HS-5 (cell line): ENCODE data around the gene ROS1.

Experiments
- DNase-seq: peaks from one replicate; pipeline ENCODE4 v3.0.0-alpha.2; 2012; ENCODE audit warnings: low read depth

The ROS1 gene

DNA sequence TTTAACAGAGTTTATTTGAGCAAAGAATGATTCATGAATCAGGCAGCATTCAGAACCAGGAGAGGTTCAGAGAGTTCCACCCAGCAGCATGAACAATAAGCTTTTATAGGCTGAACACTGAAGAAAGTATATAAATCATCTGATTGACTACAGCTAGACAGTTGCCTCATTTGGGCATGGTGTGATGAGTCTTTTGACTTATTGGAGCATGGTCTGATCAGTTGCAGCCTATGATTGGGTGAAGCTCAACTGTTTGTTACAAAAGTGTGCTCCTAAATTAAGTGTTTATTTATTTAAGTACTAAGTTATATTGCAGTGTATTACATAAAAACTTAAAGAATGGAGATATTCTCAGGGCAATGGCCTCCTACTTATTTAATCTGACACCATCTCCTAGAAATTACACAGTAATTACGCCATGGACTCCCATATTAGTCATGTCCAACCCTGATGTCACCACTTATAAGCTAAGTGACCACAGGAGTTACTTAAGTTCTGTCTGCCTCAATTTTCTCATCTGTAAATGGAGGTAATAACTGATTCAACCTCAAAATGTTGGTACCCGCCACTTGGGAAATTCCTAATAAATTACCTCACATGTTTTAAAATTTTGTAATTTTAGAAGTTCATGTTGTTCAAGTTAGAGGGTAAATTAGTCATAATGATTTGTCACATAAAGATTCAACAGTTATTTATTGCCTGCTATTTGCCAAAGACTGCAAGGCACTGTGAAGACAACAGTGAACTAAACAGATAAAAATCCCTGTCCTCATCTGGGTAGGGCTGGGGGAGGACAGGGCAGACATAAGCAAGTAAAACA, 15.2 kb upstream of the ROS1 start:
- peak; percentile 95 for DNase-seq

DNA sequence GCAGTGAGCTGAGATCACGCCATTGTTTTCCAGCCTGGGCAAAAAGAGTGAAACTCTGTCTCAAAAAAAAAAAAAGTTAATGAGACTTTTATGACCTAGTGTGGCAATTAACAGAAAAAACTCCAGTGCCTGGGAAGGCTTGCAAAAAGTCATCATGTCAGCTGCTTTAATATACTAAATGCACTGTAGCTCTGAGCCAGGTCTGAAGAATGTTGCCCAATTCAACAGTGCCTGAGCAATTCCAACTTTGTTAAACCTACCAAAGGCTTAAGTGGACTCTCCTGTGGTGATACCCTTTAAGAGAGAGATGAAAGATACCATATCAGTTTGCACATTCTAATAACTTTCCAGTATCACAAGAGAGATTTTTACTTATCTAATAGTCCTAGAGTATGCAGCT, 6.5 kb upstream of the ROS1 start:
- no peak for DNase-seq

DNA sequence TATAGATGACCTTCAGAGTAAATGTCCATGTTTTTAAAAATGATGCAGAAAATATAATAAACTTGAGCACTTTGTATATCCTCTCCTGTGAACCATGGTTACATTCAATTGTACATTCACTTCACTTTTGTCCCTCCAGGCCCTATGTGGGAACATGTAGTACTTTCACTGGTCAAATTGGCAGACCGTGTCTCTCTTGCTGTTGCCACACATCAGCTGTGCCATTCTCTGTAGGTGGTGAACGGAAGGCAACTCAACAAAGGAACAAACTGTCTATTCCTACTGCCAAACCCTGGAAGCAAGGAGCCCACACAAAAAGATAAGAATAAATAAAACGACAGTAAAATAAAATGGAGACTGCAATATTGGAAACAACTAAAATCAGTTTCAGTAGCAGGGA, 2.0 kb downstream of the ROS1 start:
- DNase-seq, result no peak

DNA sequence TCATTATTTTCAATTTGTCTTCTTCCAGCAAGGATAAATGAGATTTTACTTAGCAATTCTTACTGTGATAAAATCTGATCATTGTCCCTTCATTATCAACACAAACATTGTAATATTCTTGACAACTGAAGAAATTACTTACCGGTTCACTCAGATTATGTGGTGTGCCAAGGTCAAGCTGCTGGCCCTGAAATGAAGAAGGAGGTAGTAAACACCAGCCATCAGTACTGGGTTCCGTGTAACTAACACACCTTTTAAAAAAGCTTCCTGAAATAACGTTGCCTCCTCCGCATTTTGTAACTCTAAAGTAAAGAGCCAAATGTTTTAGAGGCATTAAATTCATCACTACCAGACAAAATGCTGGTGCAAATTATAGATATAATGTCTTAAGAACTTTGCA, 7.4 kb downstream of the ROS1 start:
- DNase-seq, result no peak

DNA sequence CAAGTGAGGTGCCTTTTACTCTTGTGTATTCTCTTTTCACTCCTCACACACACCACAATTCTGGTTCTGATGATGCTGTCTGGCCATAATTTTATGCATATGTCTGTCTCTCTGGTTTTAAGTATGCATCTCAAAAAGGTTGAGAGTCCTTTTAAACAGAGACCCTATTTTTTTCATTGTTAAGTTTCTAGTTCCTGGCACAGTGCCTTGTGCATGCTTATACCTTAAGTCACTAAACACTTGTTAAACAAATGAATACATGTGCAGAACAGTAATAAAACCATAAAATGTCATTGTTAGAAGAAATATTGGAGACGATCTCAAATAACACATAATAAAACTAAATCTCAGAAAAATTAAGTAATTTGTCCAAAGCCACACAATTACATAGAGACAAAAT, 7.9 kb downstream of the ROS1 start:
- no peak for DNase-seq

DNA sequence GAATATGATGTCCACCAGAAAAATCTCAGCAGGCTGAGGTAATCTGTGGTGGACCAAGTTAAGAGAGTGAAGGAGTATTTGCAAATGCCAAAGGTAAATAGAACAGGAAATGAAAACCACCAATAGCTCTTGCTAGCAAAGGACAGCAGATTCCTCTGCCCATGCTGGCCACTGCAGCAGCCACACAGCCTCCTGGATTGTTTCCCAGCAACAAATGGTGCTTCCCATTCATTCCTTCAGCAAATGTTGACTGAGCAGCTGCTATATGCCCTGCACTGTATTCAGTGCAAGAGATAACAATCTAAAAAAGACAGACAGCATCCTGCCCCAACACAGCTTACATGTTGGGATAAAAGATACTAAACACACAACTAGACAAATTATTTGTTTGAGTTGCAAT, 11.0 kb downstream of the ROS1 start:
- DNase-seq, result no peak

DNA sequence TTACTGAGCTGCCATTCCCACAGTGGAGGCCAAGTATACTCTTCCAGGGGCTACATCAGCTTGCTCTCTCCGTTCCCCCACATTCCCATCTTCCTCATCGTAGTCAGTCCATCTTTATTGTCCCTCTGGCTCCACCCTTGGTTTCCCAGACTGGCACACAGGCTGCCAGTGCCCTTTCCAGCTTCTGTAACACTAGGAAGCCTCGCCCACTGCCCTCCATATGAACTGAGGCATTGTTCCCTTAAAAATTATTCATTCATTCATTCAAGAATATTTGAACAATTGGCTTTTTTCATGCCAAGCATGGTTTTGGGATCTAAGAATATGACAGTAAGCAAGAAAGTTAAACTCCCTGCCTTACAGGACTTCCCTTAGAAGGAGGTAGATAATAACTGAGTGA, 14.3 kb downstream of the ROS1 start:
- DNase-seq, result no peak

DNA sequence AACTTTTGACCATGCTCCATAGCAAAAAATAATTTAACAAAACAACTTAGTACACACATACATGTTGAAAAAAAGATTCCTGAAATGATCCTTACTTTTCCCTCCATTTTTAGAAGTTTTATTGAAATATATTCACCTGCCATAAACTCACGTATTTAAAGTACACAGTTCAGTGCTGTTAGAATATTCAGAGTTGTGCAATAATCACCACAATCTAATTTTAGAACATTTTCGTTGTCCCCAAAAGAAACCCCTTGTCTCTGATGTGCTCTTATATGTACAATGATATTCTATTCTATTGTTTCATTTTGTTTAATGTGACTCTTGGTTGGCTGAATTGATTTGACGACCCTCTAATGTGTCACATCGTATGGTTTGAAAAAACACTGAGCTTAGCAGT, 15.9 kb downstream of the ROS1 start:
- DNase-seq, result no peak

DNA sequence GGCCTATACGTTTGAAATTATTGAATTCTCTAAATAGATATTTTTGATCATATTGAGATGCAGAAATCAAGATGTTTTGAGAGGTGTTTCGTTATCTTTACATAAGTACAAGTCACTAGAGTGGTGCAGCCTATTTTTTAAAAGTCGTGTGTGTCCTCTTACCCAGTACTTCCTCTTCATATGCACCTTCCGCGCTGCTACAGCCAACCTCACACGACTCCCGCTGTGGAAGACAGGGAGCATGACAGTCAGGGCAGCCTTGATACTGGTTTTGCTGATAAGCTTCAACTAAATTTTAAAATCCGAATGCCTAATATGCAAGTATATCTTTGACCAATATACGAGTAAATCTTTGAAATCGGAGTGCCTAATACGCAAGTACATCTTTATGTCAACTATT, 16.3 kb downstream of the ROS1 start:
- no peak for DNase-seq

DNA sequence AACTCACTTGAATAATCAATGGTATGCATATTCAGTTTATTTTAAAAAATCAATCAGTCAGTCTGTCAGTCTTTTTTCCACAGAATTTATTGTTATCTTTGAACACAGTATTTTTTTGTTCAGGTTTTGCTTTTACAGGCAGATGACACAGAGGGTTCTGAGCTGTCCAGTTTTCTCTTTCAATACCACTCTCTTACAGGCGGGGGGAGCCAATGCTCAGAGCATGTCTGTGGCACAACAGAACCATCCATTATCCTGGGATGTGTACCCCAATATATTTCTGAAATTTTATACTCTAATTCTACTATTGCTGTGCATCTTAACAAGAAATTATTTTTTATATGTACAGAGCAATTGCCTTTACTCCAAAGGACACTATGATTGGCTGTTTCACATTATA, 21.2 kb downstream of the ROS1 start:
- DNase-seq, result no peak

DNA sequence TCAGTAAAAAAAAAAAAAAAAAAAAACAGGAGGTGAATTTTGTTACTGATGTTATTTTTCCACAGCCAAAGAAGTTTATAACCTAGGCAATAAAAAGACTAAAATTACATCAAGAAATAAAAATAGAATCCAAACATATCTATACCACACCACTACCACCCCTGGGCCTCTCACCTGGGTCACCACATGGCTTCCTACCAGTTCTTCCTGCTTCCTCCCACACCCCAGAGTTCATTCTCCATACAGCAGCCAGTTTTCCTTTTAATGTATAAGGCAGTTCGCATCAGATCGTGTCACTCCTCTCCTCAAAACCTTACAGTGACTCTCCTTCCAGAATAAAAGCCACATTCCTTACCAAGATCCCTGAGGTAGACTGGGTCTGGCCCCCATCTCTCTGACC, 23.9 kb downstream of the ROS1 start:
- no peak for DNase-seq

DNA sequence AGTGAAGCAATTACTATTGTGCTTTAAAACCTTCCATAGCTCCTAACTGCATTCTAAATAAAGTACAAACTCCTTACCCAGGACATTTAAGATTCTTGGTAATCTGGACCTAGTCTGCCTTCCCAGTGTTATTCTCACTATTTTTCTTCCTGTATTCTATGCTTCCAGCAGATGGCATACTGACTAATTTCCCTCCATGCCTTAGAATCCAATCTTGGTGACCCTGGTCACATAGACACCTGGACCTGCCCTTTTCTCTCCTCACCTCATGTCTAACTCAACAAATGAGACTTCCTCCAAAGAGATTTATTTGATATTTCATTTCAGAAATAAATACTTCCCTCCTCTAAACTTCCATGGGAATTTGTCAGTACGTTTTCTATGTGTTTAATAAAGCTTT, 25.8 kb downstream of the ROS1 start:
- no peak for DNase-seq

DNA sequence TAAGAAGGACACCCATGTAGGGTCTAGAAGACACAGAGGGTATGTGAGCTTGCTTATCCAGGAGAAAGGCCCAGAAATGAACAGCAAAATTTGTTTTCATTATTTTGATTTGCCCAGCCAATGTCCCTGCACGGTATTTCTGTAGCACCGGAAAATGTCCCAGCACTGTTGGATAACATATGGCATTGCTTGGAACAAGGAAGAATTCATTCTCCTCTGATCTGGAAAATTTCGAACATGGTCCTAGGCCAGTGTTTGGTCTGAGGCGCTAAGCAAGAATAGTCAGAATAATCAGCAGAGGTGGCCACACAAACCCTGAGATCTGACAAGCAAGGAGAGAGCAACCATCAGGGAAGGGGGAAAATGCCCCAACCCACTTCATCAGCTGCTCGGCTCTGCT, 26.6 kb downstream of the ROS1 start:
- DNase-seq, result no peak

DNA sequence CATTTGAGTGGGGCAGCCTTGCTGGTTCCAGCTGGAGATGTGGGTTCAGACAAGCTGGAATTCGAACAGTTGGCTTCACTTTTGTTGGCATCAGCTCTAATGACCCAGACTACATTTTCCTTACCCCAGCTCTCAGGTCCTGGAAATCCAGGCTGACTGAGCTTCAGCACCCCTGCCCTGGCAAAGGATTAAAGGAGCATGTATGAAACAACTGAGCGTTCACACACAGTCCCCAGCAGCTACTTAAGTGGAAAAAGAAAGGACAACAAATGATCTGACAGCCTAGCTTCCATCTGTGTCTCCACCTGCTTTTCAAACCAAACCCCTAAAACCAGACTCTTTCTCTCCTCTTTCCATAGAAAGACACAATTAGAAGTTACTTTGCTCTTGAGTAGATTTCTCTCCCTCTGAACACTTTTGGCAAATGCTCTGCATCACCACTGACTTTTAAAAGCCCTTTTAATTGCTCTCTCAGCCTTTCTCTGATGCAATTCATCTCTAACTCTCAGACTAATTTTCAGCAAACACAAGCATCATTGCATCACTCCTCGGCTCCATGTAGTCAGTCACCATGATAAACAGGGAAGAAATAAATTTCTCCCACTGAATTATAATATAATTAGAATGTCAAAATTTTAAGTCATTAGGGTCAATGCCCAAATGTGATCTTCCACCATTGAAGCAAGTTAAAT, 28.1 kb downstream of the ROS1 start:
- DNase-seq, result no peak

DNA sequence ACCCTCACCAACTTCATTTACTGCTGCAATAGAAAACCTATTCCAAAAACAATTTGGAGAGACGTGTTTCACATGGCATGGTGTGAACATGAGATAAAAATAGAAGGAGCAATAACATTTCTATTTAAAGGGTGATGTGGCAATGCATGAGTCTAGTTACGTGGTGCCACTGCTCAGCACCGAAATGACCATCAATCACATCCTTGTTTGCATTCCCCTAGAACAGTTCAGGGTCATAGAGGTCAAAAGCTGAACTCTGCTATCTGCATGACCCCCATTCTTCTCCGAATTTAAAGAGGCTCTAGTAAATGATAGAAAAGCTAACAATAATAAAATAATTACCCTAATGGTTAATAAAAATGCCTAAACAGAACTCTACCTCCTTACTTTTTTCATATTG, 29.5 kb downstream of the ROS1 start:
- no peak for DNase-seq

DNA sequence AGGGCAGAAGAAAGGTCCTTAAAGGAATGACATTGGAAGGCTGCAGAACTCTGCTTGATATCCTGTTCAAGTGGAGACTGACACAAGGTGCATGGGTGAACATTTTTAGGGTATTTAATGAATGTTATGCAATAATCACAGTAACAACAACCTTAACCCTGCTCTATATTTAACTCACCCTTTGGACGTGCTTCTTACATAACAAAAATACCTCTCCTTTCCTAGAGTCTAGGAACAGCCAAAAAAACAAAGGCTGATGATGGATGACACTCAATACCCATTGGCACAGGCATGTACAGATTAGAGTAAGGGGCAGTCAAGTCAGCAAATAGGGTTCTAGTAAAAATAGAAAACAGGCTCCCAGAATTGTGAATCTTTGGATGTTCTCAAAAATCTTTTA, 30.6 kb downstream of the ROS1 start:
- no peak for DNase-seq

DNA sequence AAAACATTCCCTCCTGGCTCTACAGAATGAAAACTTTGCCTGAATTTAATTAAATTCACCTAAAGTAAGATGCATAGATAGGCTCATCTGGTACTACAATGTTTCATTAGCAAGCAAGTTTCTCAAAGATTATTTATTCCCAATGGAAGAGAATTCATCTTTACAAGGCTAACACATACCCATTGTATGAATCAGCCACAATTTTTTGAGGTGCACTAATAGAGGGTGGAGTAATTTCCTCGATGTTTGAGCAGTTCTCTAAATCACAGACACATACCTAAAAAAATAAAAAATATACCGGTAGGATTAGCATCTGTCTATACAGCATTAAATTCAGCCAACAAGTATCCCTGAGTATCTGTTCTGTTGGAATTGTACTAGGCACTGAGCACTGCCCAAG, 32.7 kb downstream of the ROS1 start:
- no peak for DNase-seq

DNA sequence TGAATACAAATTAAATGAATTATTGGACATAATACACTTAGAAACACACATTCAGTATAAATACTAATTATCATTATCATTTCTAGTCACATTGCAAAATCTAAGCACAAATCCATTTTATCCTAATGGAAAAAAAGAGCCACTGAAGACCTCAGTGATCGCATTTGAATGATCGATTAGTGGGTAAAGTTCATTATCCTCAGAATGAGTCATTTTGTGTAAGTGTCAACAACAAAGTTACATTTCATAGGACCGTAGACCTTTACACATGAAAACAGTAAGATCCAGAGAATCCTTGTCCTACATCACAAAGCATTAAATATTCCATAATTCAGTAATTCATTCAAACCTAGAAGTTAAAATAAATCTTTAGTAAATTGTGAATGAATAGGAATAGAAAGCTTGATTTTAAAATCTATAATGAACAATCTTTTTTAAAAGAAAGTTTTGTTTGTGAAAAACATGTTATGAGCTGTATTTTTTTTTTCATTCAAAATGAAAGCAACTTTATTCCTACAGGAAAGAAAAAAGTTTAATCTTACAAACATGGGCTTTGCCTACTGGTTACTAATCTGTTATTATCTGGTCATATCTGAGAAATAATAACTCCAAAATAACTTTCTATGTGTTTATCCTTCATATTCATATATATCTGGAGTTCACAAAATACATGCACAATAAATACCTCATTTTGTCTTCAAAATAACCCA, 33.7 kb downstream of the ROS1 start:
- no peak for DNase-seq

DNA sequence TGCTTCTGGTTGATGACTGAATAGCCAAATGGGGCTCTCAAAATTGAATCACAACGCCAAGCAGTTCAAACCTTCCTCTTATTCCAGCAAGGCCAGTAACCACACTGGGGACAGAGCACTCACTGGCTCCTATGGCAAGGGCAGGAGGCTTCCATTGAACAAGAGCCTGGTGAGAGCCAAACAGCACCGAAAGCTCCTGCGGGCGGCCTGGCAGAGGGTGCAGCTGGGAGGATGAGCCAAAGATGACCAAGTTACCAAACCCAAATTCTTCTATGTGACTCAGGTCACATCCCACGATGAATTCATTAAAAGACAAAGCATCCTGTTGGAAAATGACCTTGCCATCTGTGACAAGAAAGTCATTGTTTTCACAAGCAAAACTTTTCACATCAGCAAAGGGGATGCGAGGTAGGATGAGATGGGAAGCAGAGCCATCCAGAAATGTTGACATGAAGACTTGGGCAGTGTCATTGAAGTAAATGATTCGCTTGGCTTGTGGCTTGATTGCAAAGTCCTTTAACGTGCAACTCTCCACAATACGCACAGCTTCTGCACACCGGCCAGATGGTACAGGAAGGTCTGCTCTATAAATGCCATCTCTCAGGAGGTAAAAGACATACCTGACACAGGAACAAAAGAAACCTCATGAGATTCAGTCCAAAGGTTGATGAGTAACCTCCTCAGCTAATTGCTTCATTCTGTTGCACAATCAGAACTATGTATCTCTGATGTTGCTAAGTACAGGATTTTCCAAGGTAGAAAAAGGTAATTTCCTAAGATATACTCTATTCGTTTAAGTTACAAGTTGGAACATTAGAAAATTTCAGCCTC, 36.3 kb downstream of the ROS1 start:
- DNase-seq, result no peak

DNA sequence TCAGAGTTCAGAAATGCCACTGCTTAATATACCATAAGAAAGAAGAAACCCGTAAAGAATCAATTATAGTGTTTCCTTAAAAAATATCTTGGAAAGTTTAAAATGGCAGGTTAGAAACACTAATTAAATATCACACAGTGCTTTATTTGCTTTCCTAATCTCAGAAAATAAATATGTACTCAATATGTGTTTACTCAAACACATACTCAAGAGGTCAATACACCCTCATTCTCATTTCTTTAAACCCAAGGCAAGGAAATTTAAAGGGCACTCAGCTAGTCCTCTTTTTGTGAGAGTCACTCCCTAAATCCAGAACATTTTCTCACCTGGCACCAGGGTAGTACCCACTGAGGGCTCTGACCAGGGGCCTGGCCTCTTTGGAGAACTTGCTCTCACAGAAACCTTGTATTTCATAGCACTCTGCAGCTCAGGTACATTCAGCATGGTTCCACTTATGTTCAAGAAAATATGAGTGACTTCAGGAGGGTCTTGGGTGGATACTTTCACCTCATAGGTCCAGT, 38.2 kb downstream of the ROS1 start:
- DNase-seq, result no peak

DNA sequence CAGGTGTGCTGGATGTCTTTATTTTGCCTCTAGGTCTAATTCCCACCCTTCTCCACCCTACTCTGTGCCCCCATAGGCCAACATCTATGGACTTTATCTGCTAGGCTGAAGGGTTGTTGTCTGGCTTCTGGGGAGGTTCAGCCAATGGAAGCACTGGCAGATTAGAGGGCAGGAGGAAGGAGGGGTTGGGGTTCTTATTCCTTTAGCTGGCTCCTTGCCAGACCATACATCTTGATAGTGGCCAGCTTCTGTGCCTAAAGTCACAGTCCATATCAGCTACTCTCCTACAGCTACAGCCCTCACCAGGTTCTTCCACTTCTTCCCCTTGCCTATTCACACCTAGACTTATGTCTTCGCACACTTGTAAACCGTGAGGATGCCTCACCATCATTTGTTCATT, 41.1 kb downstream of the ROS1 start:
- DNase-seq, result no peak

DNA sequence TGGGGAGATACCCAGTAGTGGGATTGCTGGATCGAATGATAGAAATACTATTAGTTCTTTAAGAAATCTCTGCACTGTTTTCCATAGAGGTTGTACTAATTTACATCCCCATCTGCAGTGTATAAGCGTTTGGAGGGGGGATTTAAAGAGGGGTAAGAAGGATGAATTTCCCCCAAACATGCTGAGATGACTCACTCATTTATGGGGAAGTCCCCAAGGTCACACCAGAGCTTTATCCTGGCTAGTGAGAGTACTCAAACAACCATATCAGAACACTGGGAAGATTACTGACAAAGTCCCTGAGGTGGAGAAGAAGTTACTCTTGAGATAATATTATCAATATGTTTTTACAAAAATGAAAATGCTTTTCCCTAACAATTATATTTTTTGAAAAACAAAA, 44.0 kb downstream of the ROS1 start:
- DNase-seq, result no peak
